GM19328 (cell line): ENCODE data around the gene COMMD9.

ENCODE experiments used
- ATAC-seq: cut with Tn5 transposase; IDR thresholded peaks from one replicate; pipeline ENCODE4 v1.9.1; 2021; ENCODE audit warnings: mild to moderate bottlenecking, moderate library complexity; ENCODE audit not compliant: unreplicated experiment

COMMD9 gene

GRCh38 chr11:36258730-36259360, 30.4 kb downstream of the COMMD9 start:
- no peak for ATAC-seq

DNA sequence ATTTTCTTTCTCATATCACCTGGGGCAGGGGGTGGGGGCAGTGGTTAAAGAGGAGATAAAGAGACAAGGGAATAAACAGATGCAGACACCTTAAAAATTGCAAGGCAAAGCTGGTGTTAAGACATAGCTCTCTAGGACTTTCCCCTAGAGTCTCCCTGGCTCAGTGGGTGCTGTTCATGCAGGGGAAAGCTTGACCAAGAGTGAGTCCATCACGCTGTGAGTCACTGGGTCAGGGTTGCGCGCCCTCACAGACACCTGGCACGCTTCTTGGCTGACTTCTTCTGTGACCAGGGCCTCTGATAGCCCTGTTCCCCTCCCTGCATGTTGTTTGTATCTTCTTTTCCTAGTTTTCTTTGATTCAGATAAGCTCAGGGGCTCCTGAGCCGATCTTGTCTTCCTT, 31.9 kb downstream of the COMMD9 start:
- ATAC-seq = no peak

GRCh38 chr11:36254713-36255112, 34.5 kb downstream of the COMMD9 start:
- ATAC-seq = no peak

DNA sequence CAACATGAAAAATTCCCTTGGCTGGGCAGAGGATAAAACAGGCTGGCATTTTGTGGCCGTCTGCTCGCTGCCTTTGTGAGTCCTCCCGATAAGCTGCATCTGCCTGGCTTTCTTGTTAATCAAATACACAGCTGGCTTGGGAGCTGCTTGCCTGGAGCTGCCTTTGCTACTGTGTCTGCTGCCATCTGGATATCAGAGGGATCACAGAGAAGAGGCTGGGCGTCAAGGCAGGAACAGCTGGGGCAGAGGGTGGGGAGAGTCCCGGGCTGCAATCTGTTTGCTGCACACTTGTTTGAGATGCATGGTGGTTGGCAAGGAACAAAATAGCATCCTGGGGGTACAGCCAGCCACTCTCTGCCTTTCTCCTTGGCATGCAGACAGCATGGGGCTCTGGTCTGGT, 36.0 kb downstream of the COMMD9 start:
- ATAC-seq = no peak

GRCh38 chr11:36251823-36252222, 37.4 kb downstream of the COMMD9 start:
- ATAC-seq = no peak

- no peak for ATAC-seq
These were observed 40.0 kb downstream of the COMMD9 start for GRCh38 chr11:36249246-36249645.

- no peak for ATAC-seq
These were observed 40.8 kb downstream of the COMMD9 start for GRCh38 chr11:36248436-36248835.

DNA sequence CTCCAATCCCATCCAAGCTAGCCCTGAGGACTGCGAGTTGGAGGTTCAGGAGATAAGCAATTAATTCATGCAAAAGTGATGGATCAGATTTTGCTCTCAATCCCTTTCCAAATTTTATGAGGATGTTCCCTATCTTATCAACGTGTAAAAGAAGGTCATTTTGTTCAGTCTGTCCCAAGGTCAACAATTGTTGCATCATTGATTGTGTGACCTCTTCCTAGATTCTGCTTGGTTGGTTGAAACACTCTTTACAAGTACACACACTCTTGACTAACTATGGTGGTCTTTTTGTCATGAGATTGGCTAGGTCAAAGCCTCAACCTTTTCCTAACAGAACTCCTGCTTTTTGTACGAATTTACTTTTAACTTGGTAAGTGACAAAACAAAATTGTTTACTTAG, 41.7 kb downstream of the COMMD9 start:
- ATAC-seq = no peak

GRCh38 chr11:36243641-36244040, 45.6 kb downstream of the COMMD9 start:
- ATAC-seq = no peak

DNA sequence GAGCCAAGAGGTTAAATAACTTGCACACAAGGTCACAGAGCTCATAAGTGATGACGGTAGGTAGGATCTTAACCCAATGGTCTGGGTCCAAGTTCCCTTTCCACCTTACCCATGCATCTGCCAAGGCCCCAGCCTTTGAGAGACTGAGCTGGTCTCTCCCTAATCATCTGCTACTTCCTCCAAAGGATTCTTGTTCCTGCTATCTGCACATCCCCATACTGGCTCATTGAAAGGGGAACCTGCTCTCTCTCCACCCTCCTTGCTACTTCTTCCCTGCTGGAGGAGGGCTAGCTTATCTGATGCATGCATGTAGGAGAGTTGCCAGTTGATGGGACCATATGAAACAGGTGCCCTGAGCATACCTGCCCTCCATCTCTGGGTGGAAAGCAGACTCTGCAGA, 47.7 kb downstream of the COMMD9 start:
- no peak for ATAC-seq

DNA sequence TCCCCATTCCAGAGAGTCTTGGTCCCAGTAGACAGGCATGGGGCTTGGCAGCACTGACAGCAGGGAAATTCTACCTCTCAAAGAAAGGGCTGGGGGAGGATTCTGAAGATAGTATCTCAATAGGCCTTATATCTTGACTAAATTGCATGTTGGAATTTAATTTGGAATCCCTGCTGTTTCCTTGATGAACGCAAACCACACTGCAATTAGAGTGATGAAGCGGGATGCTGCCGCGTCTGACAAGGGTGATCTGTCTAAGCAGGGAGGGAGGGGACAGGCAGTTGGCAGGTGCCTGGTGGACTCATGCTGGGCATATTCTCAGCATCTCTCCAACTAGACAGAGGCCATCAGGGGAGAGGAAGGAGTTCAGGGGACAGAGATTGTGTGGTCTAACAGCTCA, 48.4 kb downstream of the COMMD9 start:
- ATAC-seq = no peak

DNA sequence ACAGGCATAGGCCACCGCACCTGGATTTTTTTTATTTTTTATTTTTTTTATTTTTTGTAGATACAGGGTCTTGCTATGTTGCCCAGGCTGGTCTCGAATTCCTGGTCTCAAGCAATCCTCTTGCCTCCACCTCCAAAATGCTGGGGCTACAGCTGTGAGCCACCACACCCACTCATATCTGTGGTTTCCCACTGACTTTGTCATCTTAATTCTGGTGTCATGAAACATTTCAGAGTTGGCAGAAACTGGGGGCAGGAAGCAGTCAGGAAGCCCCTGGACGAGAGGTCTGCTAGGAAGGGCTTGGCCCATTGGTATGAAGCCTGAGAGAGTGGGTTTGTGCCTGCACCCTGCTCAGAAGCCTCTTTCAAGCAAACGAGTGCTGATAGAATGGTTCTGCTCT, 49.1 kb downstream of the COMMD9 start:
- no peak for ATAC-seq

DNA sequence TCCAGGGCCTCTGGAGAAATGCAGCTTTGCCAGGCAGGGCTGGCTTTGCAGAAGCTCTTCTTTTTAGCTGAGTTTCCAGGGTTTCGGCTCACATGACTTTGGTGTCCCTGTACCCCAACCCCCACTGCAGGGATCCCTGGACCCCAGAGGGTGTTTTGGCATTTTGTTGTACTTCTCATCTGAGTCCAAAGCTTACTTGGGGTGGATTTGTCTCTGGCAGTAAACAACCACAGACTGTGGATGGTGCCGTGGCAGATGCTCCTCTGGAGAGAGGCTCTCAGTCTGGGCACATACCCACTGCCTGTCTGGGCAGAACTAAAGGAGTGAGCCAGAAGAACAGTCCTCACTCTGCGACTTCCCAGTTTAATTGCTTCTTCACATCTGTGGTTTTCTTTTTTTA, 49.6 kb downstream of the COMMD9 start:
- ATAC-seq = no peak

DNA sequence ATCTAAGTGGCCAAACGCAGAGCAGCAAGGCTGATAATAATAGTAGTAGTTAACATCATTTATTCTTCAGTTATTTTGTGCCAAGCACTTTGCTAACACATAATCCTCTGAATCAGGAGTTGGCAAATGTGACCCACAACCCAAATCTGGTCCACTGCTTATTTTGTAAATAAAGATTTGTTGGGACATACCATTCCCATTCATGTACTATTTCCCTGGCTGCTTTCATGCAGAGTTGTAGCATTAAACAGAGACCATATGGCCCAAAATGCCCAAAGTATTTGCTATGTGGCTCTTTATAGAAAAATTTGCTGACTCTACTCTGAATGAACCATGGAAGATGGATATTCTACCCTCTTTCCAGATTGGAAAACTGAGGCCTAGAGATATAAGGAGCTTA, 50.3 kb downstream of the COMMD9 start:
- ATAC-seq = no peak

DNA sequence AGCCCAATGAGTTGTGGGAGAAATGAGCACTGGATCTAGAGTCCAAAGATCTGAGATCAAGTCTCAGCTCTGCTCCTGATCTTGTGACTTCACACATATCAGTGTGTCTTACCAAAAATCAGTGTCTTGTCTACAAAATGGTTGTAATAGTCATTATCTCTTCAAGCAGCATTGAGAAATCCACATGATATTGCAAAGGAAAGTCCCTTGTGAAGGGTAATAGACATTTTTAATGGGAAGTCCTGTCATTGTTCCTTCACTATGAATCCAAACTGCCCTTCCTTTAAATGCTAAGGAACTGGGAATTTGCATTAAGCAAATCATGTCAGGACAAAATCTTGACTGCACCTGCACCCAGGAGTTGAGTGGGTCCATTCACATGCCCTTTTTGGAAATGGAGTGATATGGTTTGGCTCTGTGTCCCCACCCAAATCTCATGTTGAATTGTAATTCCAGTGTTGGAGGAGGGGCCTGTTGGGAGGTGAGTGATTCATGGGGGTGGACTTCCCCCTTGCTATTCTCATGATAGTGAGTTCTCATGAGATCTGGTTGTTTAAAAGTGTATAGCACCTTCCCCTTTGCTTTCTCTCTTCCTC, 51.1 kb downstream of the COMMD9 start:
- ATAC-seq = no peak

DNA sequence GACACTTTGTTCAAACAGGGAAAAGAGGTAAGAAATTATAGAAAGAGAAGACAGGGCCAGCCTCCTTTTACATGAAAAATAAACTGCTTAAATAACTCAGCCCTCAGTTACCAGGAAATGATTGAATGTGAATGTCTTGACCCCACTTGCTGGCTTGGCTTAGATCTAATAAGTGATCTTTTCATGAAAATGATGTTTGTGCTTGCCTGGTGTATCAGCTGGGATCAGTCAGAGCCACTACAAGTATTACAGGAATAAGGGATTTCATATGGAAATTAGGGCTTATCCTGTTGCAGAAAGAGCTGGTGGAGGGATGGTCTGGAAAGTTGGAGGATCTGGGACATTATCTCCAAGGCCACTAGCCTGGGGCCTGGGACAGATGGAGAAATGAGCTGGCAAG, 51.8 kb downstream of the COMMD9 start:
- no peak for ATAC-seq

DNA sequence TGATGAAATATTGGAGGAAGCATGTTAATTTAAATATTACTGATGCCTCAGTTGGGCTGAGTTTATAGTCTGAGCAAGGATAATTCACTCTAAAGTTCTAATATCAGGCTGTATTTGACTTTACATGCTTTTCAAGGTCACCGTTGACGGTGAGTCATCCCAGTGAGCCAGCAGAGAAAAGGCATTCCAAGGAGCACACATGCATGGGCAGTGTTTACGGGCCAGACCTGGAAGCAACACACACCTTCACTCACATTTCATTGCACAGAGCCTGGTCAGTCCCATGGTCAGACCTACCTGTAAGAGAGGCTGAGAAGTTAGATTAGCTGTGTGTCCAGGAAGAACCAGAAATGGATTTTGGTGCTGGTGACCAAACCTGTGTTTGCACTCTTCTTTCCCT, 53.5 kb downstream of the COMMD9 start:
- ATAC-seq = no peak

DNA sequence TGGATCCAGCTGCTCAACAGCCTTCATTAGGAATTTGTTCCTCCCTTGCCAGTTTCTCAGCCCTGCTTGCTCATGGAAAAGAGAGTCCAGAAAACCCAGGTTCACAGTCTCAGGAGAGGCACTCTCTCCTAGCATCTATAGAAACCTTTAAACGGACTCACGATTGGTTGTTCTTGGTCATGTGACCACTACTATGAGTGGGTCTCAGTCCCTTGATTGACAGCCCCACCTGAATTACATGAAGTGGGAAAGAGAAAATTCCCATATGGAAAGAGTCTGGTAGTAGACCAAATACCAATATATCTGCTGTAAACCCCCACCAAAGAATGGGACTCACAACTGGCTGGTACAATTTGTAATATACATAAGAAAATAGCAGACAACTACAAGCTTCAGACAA, 54.4 kb downstream of the COMMD9 start:
- ATAC-seq = no peak

DNA sequence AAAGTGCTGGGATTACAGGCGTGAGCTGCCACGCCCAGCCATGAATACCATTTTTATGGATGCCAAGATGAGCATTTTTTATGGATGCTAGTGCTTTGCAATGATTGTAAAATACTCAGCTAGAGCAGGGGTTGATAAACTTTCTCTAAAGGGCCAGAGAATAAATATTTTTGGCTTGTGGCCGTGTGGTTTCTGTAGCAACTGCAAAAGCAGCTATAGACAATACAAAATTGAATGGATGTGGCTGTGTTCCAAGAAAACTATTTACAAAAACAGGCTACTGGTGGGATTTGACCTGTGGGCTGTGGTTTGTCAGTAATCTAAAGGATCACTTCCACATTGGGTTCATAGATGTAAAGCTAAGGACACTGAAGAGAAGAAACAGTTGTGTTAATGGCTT, 56.0 kb downstream of the COMMD9 start:
- no peak for ATAC-seq

- ATAC-seq = no peak
These were observed 58.2 kb downstream of the COMMD9 start for GRCh38 chr11:36230779-36231699.

- no peak for ATAC-seq
These were observed 60.0 kb downstream of the COMMD9 start for GRCh38 chr11:36229091-36229705.

DNA sequence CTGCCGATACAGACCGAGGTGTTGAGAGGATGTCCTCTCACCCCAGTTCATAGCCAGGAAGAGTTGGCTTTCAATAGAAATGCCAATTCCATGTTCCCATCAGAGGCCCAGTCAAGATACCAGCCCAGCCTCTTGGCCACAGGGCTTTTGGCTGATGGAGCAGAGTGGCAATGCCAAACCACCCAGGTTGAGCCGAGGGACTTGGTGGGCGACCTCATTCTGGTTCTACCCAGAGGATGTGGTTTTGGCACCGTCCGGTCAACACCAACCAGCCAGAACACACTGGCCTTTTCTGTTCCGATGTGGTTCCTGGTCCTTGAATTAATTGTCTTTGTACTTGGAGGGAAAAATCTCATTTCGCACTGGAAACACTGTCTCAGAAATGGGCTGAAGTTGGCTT, 60.5 kb downstream of the COMMD9 start:
- no peak for ATAC-seq
